ENCODE data around the gene PDCD2L. TPM values are rescaled to one million over a fixed set of nuclear protein-coding genes. Genes with fewer than 3 reads are reported as not detected.

Gene PDCD2L
- 32.3 and 42.5 TPM in 2 replicates for total RNA-seq

GRCh38 chr19:34404109-34404909 is at the start of gene PDCD2L:
TSS of gene PDCD2L (plus strand) at chr19:34404399. CDS start at chr19:34404431, 32 bp downstream.

GRCh38 chr19:34364830-34365462 is 39.3 kb upstream of the PDCD2L start, which contains the start of gene GPI:
TSS of gene GPI (plus strand) at chr19:34365196. CDS start at chr19:34365267, 71 bp downstream.

Other genes with a start within 250 kb of the PDCD2L start
- 42.3 and 74.8 TPM in 2 replicates for gene LSM14A, start 231.9 kb upstream of the PDCD2L start, total RNA-seq
- gene GARRE1, start 149.8 kb upstream of the PDCD2L start, total RNA-seq: 3.8 and 7.3 TPM in 2 replicates
- 219 and 253 TPM in 2 replicates for gene GPI, start 39.2 kb upstream of the PDCD2L start, total RNA-seq
- 93.2 and 95.8 TPM in 2 replicates for gene UBA2, start 24.0 kb downstream of the PDCD2L start, total RNA-seq
- 9.4 and 33.8 TPM in 2 replicates for gene WTIP, start 77.4 kb downstream of the PDCD2L start, total RNA-seq

All from hair follicular keratinocyte (primary cell).